Measurements from ENCODE around the gene PROK2.

The PROK2 gene

DNA sequence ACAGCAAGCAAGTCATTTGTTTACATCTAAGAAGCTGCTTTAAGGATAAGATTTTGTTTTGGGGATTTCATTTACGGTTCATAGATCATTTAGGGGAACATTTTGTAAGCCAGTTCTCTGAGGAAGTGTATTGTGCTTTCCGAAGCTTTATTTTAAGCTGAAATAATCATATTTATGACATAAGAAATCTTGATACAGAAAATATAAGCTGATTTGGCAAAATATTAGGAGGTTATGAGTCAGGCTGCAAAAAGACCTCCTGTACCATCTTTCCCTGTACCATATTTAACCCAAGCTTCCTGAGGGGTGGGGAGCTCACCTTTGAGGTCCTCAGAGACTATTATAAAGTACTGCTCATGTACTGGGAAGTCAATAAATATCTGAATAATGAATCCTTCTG, 51.6 kb downstream of the PROK2 start:
- no peak for DNase-seq

DNA sequence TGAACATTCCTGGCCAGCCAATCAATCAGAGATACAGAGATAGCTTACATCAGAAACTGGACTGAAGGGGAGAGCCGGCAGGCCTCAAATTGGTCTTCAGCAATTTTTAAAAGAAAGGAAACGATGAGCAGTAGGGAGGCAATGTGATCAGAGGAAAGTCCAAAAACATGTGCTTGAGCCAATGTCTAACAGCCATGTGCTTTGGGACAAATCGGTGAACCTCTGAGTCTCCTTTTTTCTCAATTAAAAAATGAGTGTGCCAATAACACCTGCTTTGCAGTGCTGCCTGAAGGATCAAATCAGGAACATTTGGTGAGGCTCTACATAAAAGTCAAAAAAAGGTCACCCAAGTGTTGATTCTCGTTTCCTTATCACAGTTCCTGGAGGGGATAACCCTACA, 52.3 kb downstream of the PROK2 start:
- no peak for DNase-seq

DNA sequence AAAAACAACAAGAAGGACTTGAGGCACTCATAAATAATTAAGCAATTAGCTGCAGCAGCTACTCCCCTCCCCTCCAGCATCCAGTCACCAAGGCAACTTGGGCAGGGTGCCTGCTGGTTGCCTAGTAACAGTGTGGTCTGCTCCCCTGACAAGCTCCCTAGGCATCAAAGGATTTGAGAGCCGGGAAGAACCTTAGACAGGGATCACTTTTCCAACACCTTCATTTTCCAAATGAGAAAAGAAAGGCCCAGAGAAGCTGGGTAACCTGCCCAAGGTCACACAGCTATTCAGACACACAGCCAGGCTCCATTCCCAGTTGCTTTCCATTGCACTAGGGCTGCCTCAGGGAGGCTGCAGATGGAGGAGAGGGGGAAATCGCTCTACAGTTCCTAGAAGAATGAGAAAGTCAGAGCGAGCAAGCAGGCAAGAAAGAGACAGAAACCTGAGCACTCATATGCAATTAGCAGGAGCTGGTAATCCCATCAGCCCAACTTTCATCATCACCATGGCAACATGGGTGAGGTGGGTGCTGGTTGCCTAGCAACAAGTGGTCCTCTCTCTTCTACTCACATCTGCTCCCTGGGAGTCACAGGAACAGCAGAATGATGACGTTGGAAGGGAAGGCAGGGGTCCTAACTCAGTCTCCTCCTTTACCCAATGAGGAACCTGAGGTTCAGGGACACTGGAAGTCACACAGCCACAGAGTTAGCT, 56.2 kb downstream of the PROK2 start:
- peak; percentile 83 for DNase-seq

DNA sequence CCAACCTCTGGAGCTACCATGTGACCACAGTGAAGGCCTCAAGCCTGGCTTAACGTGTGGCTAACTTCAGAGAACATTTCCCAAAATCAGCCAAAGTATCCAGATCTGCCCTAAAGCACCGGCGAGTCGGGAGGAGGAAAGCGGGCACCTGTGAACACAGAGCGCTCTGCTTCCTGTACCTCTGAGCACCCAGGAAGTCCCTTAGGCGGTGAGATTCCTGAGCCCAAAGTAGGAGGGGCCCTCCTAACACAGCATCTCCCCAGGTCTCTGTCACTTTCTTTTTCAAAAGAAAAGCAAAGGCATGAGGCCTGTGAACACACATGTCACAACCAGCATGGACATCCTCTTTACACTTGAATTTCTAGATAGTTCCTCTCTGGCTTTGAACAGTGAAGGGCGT, 58.8 kb downstream of the PROK2 start:
- no peak for DNase-seq

DNA sequence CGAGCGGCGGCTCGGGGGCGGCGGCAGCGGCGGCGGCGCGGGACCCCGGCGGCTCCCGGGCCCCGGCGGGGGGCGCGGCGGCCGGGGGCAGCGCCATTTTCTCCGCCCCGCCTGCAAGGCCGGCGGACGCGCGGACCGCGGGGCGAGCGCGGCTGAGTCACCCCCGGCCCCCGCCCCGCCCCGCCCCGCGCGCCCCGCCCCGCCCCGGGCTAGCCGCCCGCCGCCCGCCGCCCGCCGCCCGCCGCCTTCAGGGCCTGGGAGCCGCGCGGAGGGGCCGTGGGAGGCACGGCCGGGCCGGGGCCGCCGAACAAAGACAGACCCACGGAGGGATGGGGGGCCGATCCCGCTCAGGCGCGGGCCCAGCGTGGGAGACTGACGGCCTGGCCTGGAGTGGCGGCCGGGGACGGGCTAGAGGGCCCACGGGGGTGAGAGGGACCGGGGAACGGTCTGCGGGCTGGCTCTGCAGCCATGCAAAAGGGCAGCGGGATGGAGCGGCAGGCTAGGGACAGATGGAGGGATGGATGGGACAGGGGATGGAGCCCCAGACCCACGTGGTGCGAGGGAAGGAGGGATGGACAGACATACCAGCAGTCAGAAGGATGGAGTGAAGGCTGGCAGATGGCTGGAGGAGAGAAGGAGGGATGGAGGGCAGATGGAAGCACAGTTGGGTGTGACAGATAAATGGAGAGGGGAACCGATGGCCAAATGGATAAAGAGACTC, 59.5 kb downstream of the PROK2 start, which contains the start of gene EIF4E3:
Gene EIF4E3 (minus strand): TSS at position 132 of the 721 bp plus-strand sequence. CDS start 35 bp downstream, at position 97.
- peak; percentile 83 for DNase-seq

DNA sequence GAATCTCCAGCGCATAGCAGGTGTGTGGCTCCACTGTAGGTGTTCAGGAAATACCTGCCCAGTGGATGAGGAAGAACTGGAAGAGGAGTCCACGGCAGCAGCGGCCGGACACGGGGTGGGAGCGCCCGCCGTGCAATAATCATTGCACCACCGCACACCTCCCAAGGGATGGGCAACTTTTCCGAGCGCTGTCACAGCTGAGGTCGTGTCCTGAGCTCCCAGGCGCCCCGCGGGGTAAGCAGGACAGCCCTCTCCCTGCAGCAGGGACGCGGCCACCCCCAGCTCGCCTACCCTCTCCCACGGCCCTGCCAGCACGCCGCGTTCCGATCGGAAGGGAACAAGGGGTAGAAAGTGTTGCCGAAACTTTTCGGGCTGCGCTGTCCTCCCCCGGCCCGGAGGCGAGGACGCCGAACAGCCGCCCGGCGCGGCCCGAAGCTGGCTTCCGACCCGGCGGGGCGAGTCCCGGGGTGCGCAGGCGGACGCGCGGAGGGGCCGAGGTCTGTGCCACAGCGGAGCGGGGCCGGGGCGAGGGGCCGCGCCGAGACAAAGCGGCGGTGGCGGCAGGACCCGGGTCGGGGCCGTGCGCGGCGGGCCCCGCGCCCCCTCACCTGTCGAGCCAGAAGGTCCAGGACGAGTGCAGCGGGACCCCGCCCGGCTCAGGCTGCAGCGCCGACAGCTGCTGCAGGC, 60.2 kb downstream of the PROK2 start:
- peak; percentile 78 for DNase-seq

DNA sequence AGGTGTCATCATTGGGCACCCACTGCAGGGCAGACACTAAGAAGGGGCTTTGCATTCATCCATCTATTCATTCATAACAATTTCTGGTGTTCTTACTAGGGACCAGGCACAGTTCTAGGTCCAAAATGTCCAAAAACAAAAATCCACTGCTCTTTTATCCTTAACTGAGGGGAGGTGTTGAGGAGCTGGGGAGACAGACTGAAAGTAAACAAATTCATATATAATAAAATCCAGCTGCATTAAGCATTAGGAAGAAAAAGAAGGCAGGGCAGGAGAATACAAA, 60.8 kb downstream of the PROK2 start:
- no peak for DNase-seq

DNA sequence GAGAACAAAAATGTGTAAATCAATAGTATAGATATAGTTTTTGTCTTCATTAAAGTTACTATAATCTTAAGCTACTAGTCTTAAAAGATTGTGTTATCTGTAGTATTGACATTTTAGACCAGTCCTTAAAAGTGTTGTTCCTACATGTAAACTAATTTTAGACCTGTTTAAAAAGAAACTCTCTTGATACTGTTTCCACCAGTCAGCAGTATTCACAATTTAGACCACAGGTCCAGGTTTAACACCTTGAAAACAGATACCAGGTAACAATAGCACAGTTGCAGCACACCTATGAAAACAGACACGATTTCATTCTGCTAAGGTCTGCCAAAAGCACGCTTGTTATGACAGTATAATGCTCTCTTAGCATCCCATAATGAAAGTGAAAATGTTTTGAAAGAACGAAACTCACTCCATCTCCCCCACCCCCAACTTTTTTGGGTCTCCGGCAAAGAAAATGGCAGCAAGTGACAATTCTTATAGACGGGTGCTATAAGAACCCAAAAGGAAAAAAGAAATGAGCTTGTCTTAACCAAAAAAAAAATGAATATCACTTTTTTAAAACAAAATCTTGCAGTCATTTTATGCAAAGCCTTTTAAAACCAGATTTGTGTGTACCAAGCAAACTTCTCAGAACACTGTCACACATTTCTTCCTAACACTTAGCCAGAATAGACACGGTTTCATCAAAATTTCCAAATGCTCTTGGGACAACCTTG, 61.3 kb downstream of the PROK2 start:
- DNase-seq: no peak

DNA sequence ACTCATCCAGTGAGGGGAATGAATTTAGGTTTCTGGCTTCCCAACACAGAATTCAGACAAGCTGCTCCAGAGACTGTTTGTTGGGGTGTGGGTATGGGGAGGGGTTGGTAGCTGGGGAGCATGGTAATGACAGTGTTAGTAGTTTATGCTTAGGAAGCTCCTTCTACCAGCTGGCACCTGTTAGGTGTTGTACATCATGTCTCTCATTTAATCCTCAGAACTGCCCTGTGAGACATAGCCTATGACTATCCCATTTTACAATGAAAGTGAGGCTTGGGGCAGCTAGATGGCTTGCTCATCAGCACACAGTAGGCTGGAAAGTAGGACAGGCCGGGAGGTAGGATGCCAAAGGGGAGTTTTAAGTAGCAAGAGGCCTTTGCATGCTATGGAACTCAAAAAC, 62.3 kb downstream of the PROK2 start:
- DNase-seq: no peak
